ENCODE data around the gene LCE1C. TPM values are rescaled to one million over a fixed set of nuclear protein-coding genes. Genes with fewer than 3 reads are reported as not detected.

Gene LCE1C
- polyA plus RNA-seq, 1 experiment = not detected

DNA sequence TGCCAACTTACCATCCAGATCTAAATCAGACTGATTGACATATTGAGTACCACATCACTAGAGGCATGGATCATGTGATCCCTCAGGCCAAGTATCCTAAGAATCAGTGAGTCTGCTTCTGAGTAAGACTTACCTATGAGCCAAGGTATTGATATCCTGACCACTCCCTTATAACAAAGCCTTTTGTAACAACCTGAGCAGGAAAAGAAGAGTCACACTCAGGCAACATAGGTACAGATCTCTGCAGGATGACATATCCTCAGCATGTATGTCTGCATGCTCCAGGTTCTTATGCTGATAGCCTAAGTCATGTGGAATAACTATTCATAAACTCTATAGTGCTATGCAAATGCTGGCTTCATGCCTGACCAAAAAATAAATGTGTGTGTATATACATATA is 18.5 kb upstream of the LCE1C start:
- H3K27me3 ChIP-seq (ENCODE audit: control insufficient read depth, insufficient read depth, low read length) = no peaks in the 10 kb centered on the region
- H3K27ac ChIP-seq (ENCODE audit: low read depth, low read length) = no peak overlapping the region
- H3K9me3 ChIP-seq (ENCODE audit: control insufficient read depth, insufficient read depth, low read length) = peaks cover 6% of the 10 kb centered on the region; the same call in 1 of the 2 replicates
- POLR2A ChIA-PET = no interaction called here
- CTCF ChIA-PET = no interaction called here
- TF ChIP-seq, protein P1, sequence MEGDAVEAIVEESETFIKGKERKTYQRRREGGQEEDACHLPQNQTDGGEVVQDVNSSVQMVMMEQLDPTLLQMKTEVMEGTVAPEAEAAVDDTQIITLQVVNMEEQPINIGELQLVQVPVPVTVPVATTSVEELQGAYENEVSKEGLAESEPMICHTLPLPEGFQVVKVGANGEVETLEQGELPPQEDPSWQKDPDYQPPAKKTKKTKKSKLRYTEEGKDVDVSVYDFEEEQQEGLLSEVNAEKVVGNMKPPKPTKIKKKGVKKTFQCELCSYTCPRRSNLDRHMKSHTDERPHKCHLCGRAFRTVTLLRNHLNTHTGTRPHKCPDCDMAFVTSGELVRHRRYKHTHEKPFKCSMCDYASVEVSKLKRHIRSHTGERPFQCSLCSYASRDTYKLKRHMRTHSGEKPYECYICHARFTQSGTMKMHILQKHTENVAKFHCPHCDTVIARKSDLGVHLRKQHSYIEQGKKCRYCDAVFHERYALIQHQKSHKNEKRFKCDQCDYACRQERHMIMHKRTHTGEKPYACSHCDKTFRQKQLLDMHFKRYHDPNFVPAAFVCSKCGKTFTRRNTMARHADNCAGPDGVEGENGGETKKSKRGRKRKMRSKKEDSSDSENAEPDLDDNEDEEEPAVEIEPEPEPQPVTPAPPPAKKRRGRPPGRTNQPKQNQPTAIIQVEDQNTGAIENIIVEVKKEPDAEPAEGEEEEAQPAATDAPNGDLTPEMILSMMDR (IDR thresholded peaks at IDR 0.05; ENCODE audit: low read depth, low read length) = no peak
- DNase-seq (ENCODE audit: low read depth, low spot score) = no peak
- no peak overlapping the region for H3K4me3 ChIP-seq (ENCODE audit: low read depth, low read length)

DNA sequence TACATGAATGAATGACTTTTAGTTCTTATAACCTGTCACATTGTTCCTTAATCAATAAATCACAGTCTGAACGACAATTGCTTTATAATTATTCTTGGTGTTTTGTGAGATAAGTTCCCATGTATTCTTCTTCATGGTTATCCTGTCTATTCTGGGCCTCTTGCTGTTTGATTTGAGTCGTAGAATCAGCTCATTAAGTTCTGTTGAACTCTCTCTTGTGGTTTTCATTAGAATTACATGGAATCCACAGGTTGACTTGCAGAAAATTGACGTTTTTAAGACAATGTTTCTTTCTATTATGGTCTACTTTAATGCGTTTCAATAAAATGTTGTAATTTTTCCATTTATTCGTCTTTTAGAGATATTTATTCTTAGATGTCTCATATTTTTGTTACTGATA is 16.8 kb upstream of the LCE1C start:
- no peak overlapping the region for H3K4me3 ChIP-seq (ENCODE audit: low read depth, low read length)
- no peak for DNase-seq (ENCODE audit: low read depth, low spot score)
- TF ChIP-seq, protein P1 (IDR thresholded peaks at IDR 0.05; ENCODE audit: low read depth, low read length) = no peak
- POLR2A ChIA-PET = no interaction called here
- no peak overlapping the region for H3K27ac ChIP-seq (ENCODE audit: low read depth, low read length)
- CTCF ChIA-PET = no interaction called here
- H3K27me3 ChIP-seq (ENCODE audit: control insufficient read depth, insufficient read depth, low read length) = no peaks in the 10 kb centered on the region
- H3K9me3 ChIP-seq (ENCODE audit: control insufficient read depth, insufficient read depth, low read length) = peaks cover 6% of the 10 kb centered on the region; the same call in 1 of the 2 replicates

DNA sequence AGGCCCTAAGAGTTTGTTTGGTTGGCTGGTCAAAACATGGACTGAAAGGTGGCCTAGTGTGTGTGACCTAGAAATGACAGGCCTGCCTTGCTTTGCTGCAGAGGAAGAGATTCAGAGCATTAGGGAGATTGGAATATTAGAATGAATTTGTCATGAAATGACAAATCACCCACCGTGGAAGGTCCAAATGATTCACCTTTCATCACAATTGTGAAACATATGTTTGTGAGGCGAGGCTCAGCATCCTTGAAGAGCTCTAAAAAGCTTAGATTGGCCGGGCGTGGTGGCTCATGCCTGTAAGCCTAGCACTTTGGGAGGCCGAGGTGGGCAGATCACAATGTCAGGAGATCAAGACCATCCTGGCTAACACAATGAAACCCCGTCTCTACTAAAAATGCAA is 10.9 kb upstream of the LCE1C start:
- POLR2A ChIA-PET = no interaction called here
- TF ChIP-seq, protein P1 (IDR thresholded peaks at IDR 0.05; ENCODE audit: low read depth, low read length) = no peak

DNA sequence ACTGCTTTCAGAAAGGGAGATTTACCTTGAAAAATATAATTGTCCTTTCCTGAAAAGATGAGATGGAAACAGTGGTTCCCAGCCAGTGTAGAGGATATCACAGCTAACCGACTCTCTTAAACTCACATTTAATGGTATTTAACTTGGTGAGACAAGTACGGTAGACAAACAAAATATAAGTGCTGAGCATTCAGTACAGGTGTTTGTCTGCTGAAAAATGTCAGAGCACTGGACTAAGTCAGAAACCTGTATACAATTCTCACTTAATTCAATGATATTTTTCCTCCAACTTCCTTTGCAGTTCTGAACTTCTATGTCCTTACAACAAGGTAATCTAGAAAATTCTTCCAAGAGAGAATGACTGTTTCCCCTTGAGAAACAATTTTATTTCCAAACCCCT is 5.2 kb upstream of the LCE1C start, which contains the start of gene LCE1B:
Gene LCE1B, plus strand, starts transcription at position 301 of the 400 bp plus-strand sequence. CDS start 476 bp downstream, outside the sequence.
- TF ChIP-seq, protein P1 (IDR thresholded peaks at IDR 0.05; ENCODE audit: low read depth, low read length) = no peak
- H3K27ac ChIP-seq (ENCODE audit: low read depth, low read length) = no peak within 1 kb of the TSS
- no peak for DNase-seq (ENCODE audit: low read depth, low spot score)
- H3K9me3 ChIP-seq (ENCODE audit: control insufficient read depth, insufficient read depth, low read length) = peaks cover 5% of the 10 kb centered on the region; the same call in 1 of the 2 replicates
- ChIA-PET POLR2A (no interaction called here), CTCF (no interaction called here)
- H3K4me3 ChIP-seq (ENCODE audit: low read depth, low read length) = no peak within 1 kb of the TSS
- no peaks in the 10 kb centered on the region for H3K27me3 ChIP-seq (ENCODE audit: control insufficient read depth, insufficient read depth, low read length)

More for the DNA sequence above, 10.9 kb upstream of the LCE1C start:
- H3K4me3 ChIP-seq (ENCODE audit: low read depth, low read length) = no peak overlapping the region
- H3K27me3 ChIP-seq (ENCODE audit: control insufficient read depth, insufficient read depth, low read length) = no peaks in the 10 kb centered on the region
- H3K9me3 ChIP-seq (ENCODE audit: control insufficient read depth, insufficient read depth, low read length) = peaks cover 5% of the 10 kb centered on the region; the same call in 1 of the 2 replicates
- no peak for DNase-seq (ENCODE audit: low read depth, low spot score)
- CTCF ChIA-PET = no interaction called here
- no peak overlapping the region for H3K27ac ChIP-seq (ENCODE audit: low read depth, low read length)

DNA sequence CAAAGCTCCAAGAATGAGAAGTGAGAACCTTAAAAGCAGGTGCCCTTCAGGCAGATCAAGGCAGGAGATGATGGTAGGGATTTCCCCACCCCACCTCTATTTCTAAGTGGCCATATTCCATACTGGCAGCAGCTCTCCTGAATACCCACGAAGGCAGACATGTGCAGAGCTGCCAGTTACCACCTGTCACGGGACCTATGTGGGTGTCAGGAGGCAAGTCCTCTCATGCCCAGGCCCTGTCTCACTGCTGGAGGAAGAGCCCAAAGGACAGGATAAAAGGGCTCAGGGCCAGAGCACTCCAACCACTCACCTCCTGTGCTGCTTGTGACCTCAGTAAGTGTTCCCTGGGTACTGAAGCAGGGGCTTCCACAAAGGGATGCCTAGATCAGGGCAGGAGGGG is 4.6 kb upstream of the LCE1C start:
- POLR2A ChIA-PET = no interaction called here
- TF ChIP-seq, protein P1 (IDR thresholded peaks at IDR 0.05; ENCODE audit: low read depth, low read length) = no peak
- CTCF ChIA-PET = no interaction called here
- Histone ChIP-seq H3K27ac (ENCODE audit: low read depth, low read length) (no peak overlapping the region), H3K27me3 (ENCODE audit: control insufficient read depth, insufficient read depth, low read length) (no peaks in the 10 kb centered on the region), H3K9me3 (ENCODE audit: control insufficient read depth, insufficient read depth, low read length) (peaks cover 5% of the 10 kb centered on the region; the same call in 1 of the 2 replicates), H3K4me3 (ENCODE audit: low read depth, low read length) (no peak overlapping the region)
- DNase-seq (ENCODE audit: low read depth, low spot score) = no peak
